Pancreas (tissue), 10 donors: Measurements from ENCODE around the gene SDHB. TPM values are rescaled to one million over a fixed set of nuclear protein-coding genes. Genes with fewer than 3 reads are reported as not detected.
A peak's percentile ranks its signal among the peaks of the same experiment; 100 is the strongest.

ENCODE experiments used
- ATAC-seq, 4 donors: fragments of 200-7000 bp; cut with Tn5 transposase; one replicate each; pipeline versions ENCODE4 v1.8.0 to v1.9.1; 2020; ENCODE audit warnings: mild to moderate bottlenecking in 4 of 4, moderate library complexity in 4 of 4
- DNase-seq, 6 donors: peaks; one replicate each; pipeline ENCODE4 v3.0.0-alpha.2; 2020
- FAIRE-seq: peaks from 2 replicates; lab custom pipeline; 2012; peaks lifted over from hg19 to GRCh38; lab: Jason Lieb, UNC
- H3K27ac ChIP-seq, 4 donors: fragments of 200-600 bp; sonication (generic); 1 replicate in 3 of 4; 2 replicates in 1 of 4; pipeline versions ENCODE4 v1.5.0 to v1.8.0; 2020
- H3K27me3 ChIP-seq, 4 donors: fragments of 200-600 bp; one replicate each; pipeline ENCODE4 v1.8.0; 2021
- H3K36me3 ChIP-seq, 3 donors: fragments of 200-600 bp; sonication (generic) in 1 of 3; one replicate each; pipeline versions ENCODE4 v1.5.0 to v1.8.0; 2020 to 2021
- H3K4me1 ChIP-seq, 3 donors: fragments of 200-600 bp; one replicate each; pipeline ENCODE4 v1.8.0; 2021
- H3K4me3 ChIP-seq, 4 donors: fragments of 200-600 bp; sonication (generic) in 2 of 4; one replicate each; pipeline versions ENCODE4 v1.5.0 to v1.8.0; 2020 to 2021
- H3K9me3 ChIP-seq, 4 donors: fragments of 200-600 bp; one replicate each; pipeline ENCODE4 v1.8.0; 2021
- CTCF ChIP-seq, 4 donors: fragments of 200-600 bp; sonication (generic) in 3 of 4; IDR thresholded peaks; one replicate each; pipeline versions ENCODE4 v1.5.0 to v1.8.0; 2021; ENCODE audit warnings: antibody characterized with exemption in 4 of 4
- WGBS, 2 donors: extraction: QIAGEN DNeasy Blood & Tissue Kit; methylation state at CpG; one replicate each; pipeline ENCODE4 v1.1.7; 2013; 5-methylcytosine and 5-hydroxymethylcytosine counted together
- intact Hi-C, 3 donors: fragments of 100-400 bp; cut with DNase I; formaldehyde crosslinking; loops; one replicate each; pipeline versions ENCODE4 v1.11.1 to v1.14.2; 2022
- polyA plus RNA-seq, 2 donors: library from polyadenylated mRNA; stranded (reverse); fragments of 200-250 nt; gene quantifications; one replicate each; pipeline ENCODE4 v1.2.3, GENCODE V29; 2013
- total RNA-seq, 6 donors: library from RNA; stranded (reverse); fragmentation: NEBNext Ultra II Directional in 4 of 6; extraction: Animal tissue kit (Norgen Biotek cat#: 25700) in 4 of 6; gene quantifications; one replicate each; pipeline versions ENCODE4 v1.2.1 to v1.2.4, GENCODE V29; 2021 to 2023
- donor health status: healthy with polysubstance abuse.
- donor health status: DM: no; HTN: no; CAD: no; lungs with moderate emphysema.
- donor health status: DM: no; HTN: no; CAD: no.
- donor health status: control.
- donor health status: control.
- donor health status: Bipolar disorder and iron deficiency.
- donor health status: DM: yes; HTN: yes; CAD: no.
- donor health status: DM: no; HTN: no; CAD: no.
- donor health status: DM: no; HTN: no; CAD: no.
- donor health status: DM: yes; HTN: yes; CAD: no.

SDHB gene
- total and polyA plus RNA-seq, 8 donors = 28.5 to 50.8 (median 44.7) TPM

- intact Hi-C loops = no loop called here
- no peaks in the 10 kb centered on the region for H3K36me3 ChIP-seq
- H3K9me3 ChIP-seq = no peaks in the 10 kb centered on the region
- 1% methylated on average over 43 to 94 of the region's 94 CpGs for WGBS, 2 donors
- peak within 1 kb of the TSS; percentile 76 to 97 (median 92) for H3K4me3 ChIP-seq
- peaks cover 6 to 35% (median 18%) of the 10 kb centered on the region in 3 donors for H3K4me1 ChIP-seq
- TF ChIP-seq CTCF (IDR thresholded peaks at IDR 0.05) = no peak
- DNase-seq = peak; percentile 80 to 93 (median 84)
- FAIRE-seq = no peak
- peak; percentile 89 to 94 (median 94) for ATAC-seq
- peak within 1 kb of the TSS in 3 of 4 donors; percentile 16 to 58 (median 51) for H3K27ac ChIP-seq
- H3K27me3 ChIP-seq = no peaks in the 10 kb centered on the region
Measured at GRCh38 chr1:17011439-17012307, 42.2 kb downstream of the SDHB start, which contains the start of gene ATP13A2. TSS of gene ATP13A2 (minus strand) at chr1:17011928. CDS start at chr1:17011738, 190 bp downstream.

- peak overlapping the region; percentile 76 to 97 (median 92) for H3K4me3 ChIP-seq
- no peak for ATAC-seq
- no peaks in the 10 kb centered on the region for H3K9me3 ChIP-seq
- TF ChIP-seq CTCF (IDR thresholded peaks at IDR 0.05) = no peak
- no peak for FAIRE-seq
- DNase-seq = peak in 1 of 6 donors; percentile 56
- no peaks in the 10 kb centered on the region for H3K27me3 ChIP-seq
- intact Hi-C loops = no loop called here
- peaks cover 6 to 35% (median 18%) of the 10 kb centered on the region in 3 donors for H3K4me1 ChIP-seq
- H3K36me3 ChIP-seq = no peaks in the 10 kb centered on the region
- peak overlapping the region in 1 of 4 donors; percentile 22 for H3K27ac ChIP-seq
- 0 to 1% methylated on average over 15 of the region's 15 CpGs for WGBS, 2 donors
Measured at GRCh38 chr1:17011092-17011438, 42.8 kb downstream of the SDHB start.

- 55 to 67% methylated on average over 4 of the region's 4 CpGs for WGBS, 2 donors
- DNase-seq (peak in 1 of 6 donors; percentile 16), FAIRE-seq (no peak), ATAC-seq (no peak)
- H3K27me3 ChIP-seq = no peaks in the 10 kb centered on the region
- H3K27ac ChIP-seq = no peak overlapping the region
- peaks cover 6 to 35% (median 18%) of the 10 kb centered on the region in 3 donors for H3K4me1 ChIP-seq
- TF ChIP-seq CTCF (IDR thresholded peaks at IDR 0.05) = no peak
- H3K36me3 ChIP-seq = peaks cover 0 to 3% (median under 1%) of the 10 kb centered on the region in 3 donors
- no peaks in the 10 kb centered on the region for H3K9me3 ChIP-seq
- H3K4me3 ChIP-seq = no peak overlapping the region
- intact Hi-C loops = no loop called here
Measured at GRCh38 chr1:17009706-17010105, 44.1 kb downstream of the SDHB start.

- no peaks in the 10 kb centered on the region for H3K27me3 ChIP-seq
- intact Hi-C loops = no loop called here
- TF ChIP-seq CTCF (IDR thresholded peaks at IDR 0.05) = no peak
- no peak for FAIRE-seq
- DNase-seq = peak in 1 of 6 donors; percentile 45
- H3K4me3 ChIP-seq = no peak overlapping the region
- H3K9me3 ChIP-seq = no peaks in the 10 kb centered on the region
- WGBS, 2 donors = 88 to 94% methylated on average over 15 of the region's 15 CpGs
- no peak for ATAC-seq
- peaks cover 0 to 11% (median 3%) of the 10 kb centered on the region in 3 donors for H3K36me3 ChIP-seq
- no peak overlapping the region for H3K27ac ChIP-seq
- peaks cover 5 to 26% (median 12%) of the 10 kb centered on the region in 3 donors for H3K4me1 ChIP-seq
Measured at GRCh38 chr1:17008208-17008855, 45.5 kb downstream of the SDHB start.
